ENCODE data around the gene WDR64. TPM values are rescaled to one million over a fixed set of nuclear protein-coding genes. Genes with fewer than 3 reads are reported as not detected.

The WDR64 gene
- total and polyA plus RNA-seq, 2 of the 13 experiments (the other 11 are each of a cell fraction or from before 2014, with no cell fraction given): not detected

DNA sequence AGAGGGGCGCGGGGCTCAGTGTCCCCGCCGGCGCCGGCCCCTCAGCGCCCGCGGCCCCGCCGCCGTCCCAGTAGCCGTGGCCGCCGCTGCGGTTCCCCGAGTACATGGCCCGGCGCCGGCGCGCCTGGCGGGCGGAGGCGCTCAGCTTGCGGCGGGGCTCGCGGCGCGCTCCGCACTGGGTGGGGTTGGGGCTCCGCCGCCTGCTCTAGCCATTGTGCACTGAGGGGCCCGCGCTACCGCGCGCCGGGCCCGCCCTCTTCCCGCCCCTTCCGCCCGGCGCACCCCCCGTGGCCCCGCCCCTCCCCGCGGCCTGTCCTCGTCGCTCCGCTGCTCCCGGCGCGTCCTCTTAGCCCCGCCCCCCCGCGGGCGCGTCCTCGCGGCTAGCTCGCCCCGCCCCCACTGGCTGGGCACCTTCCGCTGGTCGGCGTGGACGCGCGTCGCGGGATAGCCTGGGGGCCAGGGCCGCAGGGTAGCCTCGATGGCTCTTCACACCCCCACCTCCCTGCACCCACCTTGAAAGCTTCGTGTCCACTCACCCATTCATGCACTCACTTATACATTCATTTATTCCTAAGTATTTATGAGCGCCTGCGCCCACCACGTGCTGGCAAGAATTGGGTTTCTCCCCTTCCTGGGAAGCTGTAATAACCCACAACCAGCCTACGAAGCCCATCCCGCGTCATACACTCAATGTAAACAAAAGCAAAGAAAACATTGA is 11.8 kb upstream of the WDR64 start, which contains the start of the genes CHML and OPN3 (continued):
- TF ChIP-seq ZSCAN30 (CRISPR knock-in tag; IDR thresholded peaks at IDR 0.05): no peak
- no peak for TF ChIP-seq ZNF138 (CRISPR knock-in tag; IDR thresholded peaks at IDR 0.05; ENCODE audit: low read depth)
- TF ChIP-seq ZNF441 (CRISPR knock-in tag; IDR thresholded peaks at IDR 0.05; ENCODE audit: borderline replicate concordance): no peak
- peak; percentile 79 for TF ChIP-seq YY1 (IDR thresholded peaks at IDR 0.05; ENCODE audit: insufficient read depth, insufficient replicate concordance, low read depth, low read length)
- TF ChIP-seq, protein P1, sequence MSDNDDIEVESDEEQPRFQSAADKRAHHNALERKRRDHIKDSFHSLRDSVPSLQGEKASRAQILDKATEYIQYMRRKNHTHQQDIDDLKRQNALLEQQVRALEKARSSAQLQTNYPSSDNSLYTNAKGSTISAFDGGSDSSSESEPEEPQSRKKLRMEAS (IDR thresholded peaks at IDR 0.05): peak; percentile 81
- TF ChIP-seq, protein P2, sequence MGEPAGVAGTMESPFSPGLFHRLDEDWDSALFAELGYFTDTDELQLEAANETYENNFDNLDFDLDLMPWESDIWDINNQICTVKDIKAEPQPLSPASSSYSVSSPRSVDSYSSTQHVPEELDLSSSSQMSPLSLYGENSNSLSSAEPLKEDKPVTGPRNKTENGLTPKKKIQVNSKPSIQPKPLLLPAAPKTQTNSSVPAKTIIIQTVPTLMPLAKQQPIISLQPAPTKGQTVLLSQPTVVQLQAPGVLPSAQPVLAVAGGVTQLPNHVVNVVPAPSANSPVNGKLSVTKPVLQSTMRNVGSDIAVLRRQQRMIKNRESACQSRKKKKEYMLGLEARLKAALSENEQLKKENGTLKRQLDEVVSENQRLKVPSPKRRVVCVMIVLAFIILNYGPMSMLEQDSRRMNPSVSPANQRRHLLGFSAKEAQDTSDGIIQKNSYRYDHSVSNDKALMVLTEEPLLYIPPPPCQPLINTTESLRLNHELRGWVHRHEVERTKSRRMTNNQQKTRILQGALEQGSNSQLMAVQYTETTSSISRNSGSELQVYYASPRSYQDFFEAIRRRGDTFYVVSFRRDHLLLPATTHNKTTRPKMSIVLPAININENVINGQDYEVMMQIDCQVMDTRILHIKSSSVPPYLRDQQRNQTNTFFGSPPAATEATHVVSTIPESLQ (CRISPR knock-in tag; conservative IDR thresholded peaks at IDR 0.05): no peak
- peak; percentile 65; the same call in 1 of the 2 replicates for TF ChIP-seq ZNF234 (CRISPR knock-in tag; conservative IDR thresholded peaks at IDR 0.05)
- no peak for TF ChIP-seq CHD4 (IDR thresholded peaks at IDR 0.05; ENCODE audit: borderline replicate concordance, low read length)
- TF ChIP-seq ZFP37 (CRISPR knock-in tag; IDR thresholded peaks at IDR 0.05; ENCODE audit: borderline replicate concordance): no peak
- TF ChIP-seq MED13 (CRISPR knock-in tag; IDR thresholded peaks at IDR 0.05): no peak
- TF ChIP-seq, protein P3, sequence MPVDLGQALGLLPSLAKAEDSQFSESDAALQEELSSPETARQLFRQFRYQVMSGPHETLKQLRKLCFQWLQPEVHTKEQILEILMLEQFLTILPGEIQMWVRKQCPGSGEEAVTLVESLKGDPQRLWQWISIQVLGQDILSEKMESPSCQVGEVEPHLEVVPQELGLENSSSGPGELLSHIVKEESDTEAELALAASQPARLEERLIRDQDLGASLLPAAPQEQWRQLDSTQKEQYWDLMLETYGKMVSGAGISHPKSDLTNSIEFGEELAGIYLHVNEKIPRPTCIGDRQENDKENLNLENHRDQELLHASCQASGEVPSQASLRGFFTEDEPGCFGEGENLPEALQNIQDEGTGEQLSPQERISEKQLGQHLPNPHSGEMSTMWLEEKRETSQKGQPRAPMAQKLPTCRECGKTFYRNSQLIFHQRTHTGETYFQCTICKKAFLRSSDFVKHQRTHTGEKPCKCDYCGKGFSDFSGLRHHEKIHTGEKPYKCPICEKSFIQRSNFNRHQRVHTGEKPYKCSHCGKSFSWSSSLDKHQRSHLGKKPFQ (CRISPR knock-in tag; IDR thresholded peaks at IDR 0.05; ENCODE audit: insufficient replicate concordance): no peak
- no peak for TF ChIP-seq KLF13 (CRISPR knock-in tag; IDR thresholded peaks at IDR 0.05)
- TF ChIP-seq SIN3A (IDR thresholded peaks at IDR 0.05; ENCODE audit: borderline replicate concordance, low read depth, low read length): peak; percentile 61; the same call in 1 of the 2 replicates
- no peak for TF ChIP-seq ZNF180 (CRISPR knock-in tag; IDR thresholded peaks at IDR 0.05; ENCODE audit: borderline replicate concordance, low read depth)
- no peak for TF ChIP-seq TOE1 (CRISPR knock-in tag; IDR thresholded peaks at IDR 0.05)
- no peak for TF ChIP-seq NR2F6 (IDR thresholded peaks at IDR 0.05)
- TF ChIP-seq NR2F6 (CRISPR knock-in tag; IDR thresholded peaks at IDR 0.05): no peak
- TF ChIP-seq ZFY (CRISPR knock-in tag; IDR thresholded peaks at IDR 0.05): peak; percentile 59
- TF ChIP-seq, protein P4, sequence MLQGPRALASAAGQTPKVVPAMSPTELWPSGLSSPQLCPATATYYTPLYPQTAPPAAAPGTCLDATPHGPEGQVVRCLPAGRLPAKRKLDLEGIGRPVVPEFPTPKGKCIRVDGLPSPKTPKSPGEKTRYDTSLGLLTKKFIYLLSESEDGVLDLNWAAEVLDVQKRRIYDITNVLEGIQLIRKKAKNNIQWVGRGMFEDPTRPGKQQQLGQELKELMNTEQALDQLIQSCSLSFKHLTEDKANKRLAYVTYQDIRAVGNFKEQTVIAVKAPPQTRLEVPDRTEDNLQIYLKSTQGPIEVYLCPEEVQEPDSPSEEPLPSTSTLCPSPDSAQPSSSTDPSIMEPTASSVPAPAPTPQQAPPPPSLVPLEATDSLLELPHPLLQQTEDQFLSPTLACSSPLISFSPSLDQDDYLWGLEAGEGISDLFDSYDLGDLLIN (CRISPR knock-in tag; IDR thresholded peaks at IDR 0.05; ENCODE audit: borderline replicate concordance): no peak
- peak; percentile 76 for TF ChIP-seq ZNF788 (CRISPR knock-in tag; IDR thresholded peaks at IDR 0.05; ENCODE audit: borderline replicate concordance)
- TF ChIP-seq, protein P5, sequence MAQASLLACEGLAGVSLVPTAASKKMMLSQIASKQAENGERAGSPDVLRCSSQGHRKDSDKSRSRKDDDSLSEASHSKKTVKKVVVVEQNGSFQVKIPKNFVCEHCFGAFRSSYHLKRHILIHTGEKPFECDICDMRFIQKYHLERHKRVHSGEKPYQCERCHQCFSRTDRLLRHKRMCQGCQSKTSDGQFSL (CRISPR knock-in tag; IDR thresholded peaks at IDR 0.05): peak; percentile 71; the same call in 1 of the 2 replicates
- TF ChIP-seq BRD4 (CRISPR knock-in tag; IDR thresholded peaks at IDR 0.05): 0 out of 2 replicates have a peak, but pooled peaks have one; percentile 20
- TF ChIP-seq TCF7L2 (IDR thresholded peaks at IDR 0.05; ENCODE audit: low read depth, low read length): no peak
- TF ChIP-seq, protein P6, sequence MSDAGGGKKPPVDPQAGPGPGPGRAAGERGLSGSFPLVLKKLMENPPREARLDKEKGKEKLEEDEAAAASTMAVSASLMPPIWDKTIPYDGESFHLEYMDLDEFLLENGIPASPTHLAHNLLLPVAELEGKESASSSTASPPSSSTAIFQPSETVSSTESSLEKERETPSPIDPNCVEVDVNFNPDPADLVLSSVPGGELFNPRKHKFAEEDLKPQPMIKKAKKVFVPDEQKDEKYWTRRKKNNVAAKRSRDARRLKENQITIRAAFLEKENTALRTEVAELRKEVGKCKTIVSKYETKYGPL (CRISPR knock-in tag; IDR thresholded peaks at IDR 0.05): 0 out of 2 replicates have a peak, but pooled peaks have one; percentile 33
- TF ChIP-seq ZNF33A (CRISPR knock-in tag; IDR thresholded peaks at IDR 0.05; ENCODE audit: borderline replicate concordance): peak; percentile 57; the same call in 1 of the 2 replicates
